Smooth muscle cell (in vitro differentiated cells): ENCODE results near the gene SLC5A10. TPM values are rescaled to one million over a fixed set of nuclear protein-coding genes. Genes with fewer than 3 reads are reported as not detected.
"Not testable (repeated sequence)": the region's sequence is repeated elsewhere in the genome, so short reads cannot be mapped to it uniquely, and the experiment has no call there.

Experiments used
- DNase-seq: peaks from one replicate; lab custom pipeline; 2025; ENCODE audit not compliant: unreplicated experiment; lab: John Stamatoyannopoulos, UW
- H2AFZ ChIP-seq: fragments of 200-600 bp; sonication (generic); 2 replicates; pipeline ENCODE4 v1.6.0; 2016; ENCODE audit warnings: antibody characterized with exemption, low read depth, mild to moderate bottlenecking
- H3F3A ChIP-seq: fragments of 200-600 bp; sonication (generic); 2 replicates; pipeline ENCODE4 v1.6.0; 2017; ENCODE audit warnings: antibody characterized with exemption, low read depth
- H3K27ac ChIP-seq: fragments of 200-600 bp; sonication (generic); 2 replicates; pipeline ENCODE4 v1.5.1; 2016; ENCODE audit warnings: low read depth, mild to moderate bottlenecking
- H3K27me3 ChIP-seq: fragments of 200-600 bp; sonication (generic); 2 replicates; pipeline ENCODE4 v1.6.1; 2016; ENCODE audit warnings: low read depth, mild to moderate bottlenecking
- H3K36me3 ChIP-seq: fragments of 200-600 bp; sonication (generic); 2 replicates; pipeline ENCODE4 v1.5.1; 2016; ENCODE audit warnings: low read depth
- H3K4me1 ChIP-seq: fragments of 200-600 bp; sonication (generic); 2 replicates; pipeline ENCODE4 v1.5.1; 2016; ENCODE audit warnings: low read depth
- H3K4me2 ChIP-seq: fragments of 200-600 bp; sonication (generic); 2 replicates; pipeline ENCODE4 v1.6.0; 2016; ENCODE audit warnings: mild to moderate bottlenecking
- H3K4me3 ChIP-seq: fragments of 200-600 bp; sonication (generic); 2 replicates; pipeline ENCODE4 v1.5.1; 2016; ENCODE audit warnings: mild to moderate bottlenecking
- H3K79me2 ChIP-seq: fragments of 200-600 bp; sonication (generic); 2 replicates; pipeline ENCODE4 v1.6.0; 2016; ENCODE audit warnings: low read depth, mild to moderate bottlenecking
- H3K9ac ChIP-seq: fragments of 200-600 bp; sonication (generic); 2 replicates; pipeline ENCODE4 v1.6.0; 2016; ENCODE audit warnings: low read depth
- H3K9me3 ChIP-seq: fragments of 200-600 bp; sonication (generic); replicated peaks from 2 replicates; pipeline ENCODE4 v1.5.1; 2016; ENCODE audit warnings: low read depth
- H4K20me1 ChIP-seq: fragments of 200-600 bp; sonication (generic); 2 replicates; pipeline ENCODE4 v1.6.0; 2016; ENCODE audit warnings: low read depth
- CTCF ChIP-seq: fragments of 200-600 bp; sonication (generic); IDR thresholded peaks from 2 replicates; pipeline ENCODE4 v1.5.1; 2017; ENCODE audit warnings: borderline replicate concordance, mild to moderate bottlenecking, antibody characterized with exemption; ENCODE audit not compliant: insufficient read depth, poor library complexity, severe bottlenecking
- WGBS: methylation state at CpG from one replicate; pipeline ENCODE4 v1.1.7; 2016; ENCODE audit warnings: low lambda C conversion rate; 5-methylcytosine and 5-hydroxymethylcytosine counted together
- polyA plus RNA-seq: library from polyadenylated mRNA; unstranded; fragments of >200 nt; fragmentation: Nextera tagmentation; extraction: Ambion mirVana; gene quantifications from 2 replicates; pipeline ENCODE4 v1.2.1, GENCODE V29; 2016
- total RNA-seq: library from RNA; depleted of rRNA; stranded (reverse); fragments of >200 nt; gene quantifications from 2 replicates; pipeline ENCODE4 v1.2.3, GENCODE V29; 2014

Gene SLC5A10
- total and polyA plus RNA-seq, 2 experiments from 2014 or later, result not detected

- H2AFZ ChIP-seq, result no peak overlapping the region
- H4K20me1 ChIP-seq, result no peaks in the 10 kb centered on the region
- H3K9ac ChIP-seq, result no peak overlapping the region
- 87% methylated on average over 22 of the region's 22 CpGs for WGBS
- no peak overlapping the region for H3K4me2 ChIP-seq
- no peaks in the 10 kb centered on the region for H3F3A ChIP-seq
- H3K79me2 ChIP-seq, result no peaks in the 10 kb centered on the region
- H3K27ac ChIP-seq, result no peak overlapping the region
- DNase-seq, result no peak
- no peaks in the 10 kb centered on the region for H3K36me3 ChIP-seq
- no peak for TF ChIP-seq CTCF
- H3K9me3 ChIP-seq, result no peaks in the 10 kb centered on the region
- H3K4me1 ChIP-seq, result no peaks in the 10 kb centered on the region
- H3K27me3 ChIP-seq, result no peaks in the 10 kb centered on the region
- H3K4me3 ChIP-seq, result no peak overlapping the region
Observed at GRCh38 chr17:19024101-19025078, 72.4 kb downstream of the SLC5A10 start.

DNA sequence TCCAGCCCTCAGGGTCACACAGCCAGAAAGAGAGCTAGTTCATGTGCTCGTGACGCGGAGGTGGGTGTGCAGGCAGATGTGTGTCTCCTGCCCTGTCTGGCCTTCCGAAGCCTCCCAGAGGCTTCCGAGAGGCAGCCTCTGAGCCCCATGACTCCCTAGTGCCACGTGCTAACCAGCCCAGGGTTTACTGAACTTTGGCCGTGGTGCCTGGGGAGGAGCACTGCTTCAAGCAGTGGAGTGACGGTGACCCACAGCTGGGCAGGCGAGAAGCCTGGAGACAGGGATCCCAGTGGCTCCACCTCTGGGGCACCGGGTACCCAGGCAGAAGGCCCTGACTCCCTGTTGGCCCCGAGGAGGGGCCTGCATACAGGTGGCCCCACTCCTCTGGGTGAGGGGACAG lies 76.7 kb downstream of the SLC5A10 start:
- not testable (repeated sequence) for H4K20me1 ChIP-seq, H2AFZ ChIP-seq, H3K9me3 ChIP-seq, H3K27ac ChIP-seq, H3K4me2 ChIP-seq, H3K79me2 ChIP-seq, H3K4me3 ChIP-seq, H3F3A ChIP-seq, DNase-seq, H3K4me1 ChIP-seq, H3K36me3 ChIP-seq, H3K9ac ChIP-seq, H3K27me3 ChIP-seq
- no CpG with 5 or more reads among the region's 11 CpGs for WGBS

- not testable (repeated sequence) for H3K36me3 ChIP-seq, H3K4me3 ChIP-seq, H3K9me3 ChIP-seq, H3K79me2 ChIP-seq, H3K27me3 ChIP-seq, DNase-seq, H2AFZ ChIP-seq, H3K9ac ChIP-seq, H3K4me1 ChIP-seq, H3K4me2 ChIP-seq, H3F3A ChIP-seq, H4K20me1 ChIP-seq, H3K27ac ChIP-seq
- WGBS, result no CpG with 5 or more reads among the region's 5 CpGs
Observed at GRCh38 chr17:19029740-19030139, 77.8 kb downstream of the SLC5A10 start.

DNA sequence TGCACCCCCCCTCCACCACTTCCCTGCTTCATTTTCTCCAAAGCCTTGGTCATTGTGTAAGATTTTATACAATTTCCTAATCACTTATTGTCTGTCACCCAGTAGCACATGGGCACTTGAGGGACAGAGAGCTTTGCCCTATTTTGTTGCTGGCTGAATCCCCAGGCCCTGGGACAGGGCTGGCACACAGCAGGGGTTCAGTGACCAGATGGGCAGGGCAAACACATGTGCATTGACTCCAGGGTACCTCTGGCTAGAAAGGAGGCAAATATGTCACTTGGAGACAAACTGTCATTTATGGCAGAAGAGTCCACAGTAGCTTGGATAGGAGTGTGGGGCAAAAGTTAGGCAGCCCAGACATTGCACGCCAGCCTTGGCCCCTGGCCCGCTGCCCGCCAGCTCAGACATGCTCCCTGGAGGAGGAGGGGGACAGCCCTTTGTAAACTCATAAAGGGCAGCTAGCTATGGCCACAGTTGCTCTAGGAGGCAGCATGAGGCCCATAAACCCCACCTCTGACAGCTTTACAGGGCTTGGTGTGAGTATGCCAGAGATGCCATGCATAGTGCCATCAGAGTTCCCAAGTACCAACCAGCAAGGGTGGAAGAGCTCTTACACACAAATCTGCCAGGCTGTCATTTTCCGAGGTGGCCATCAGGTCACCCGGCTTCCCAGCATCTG lies 78.9 kb downstream of the SLC5A10 start:
- H3K9me3 ChIP-seq, H2AFZ ChIP-seq, H3F3A ChIP-seq, H3K4me3 ChIP-seq, H3K27ac ChIP-seq, H3K36me3 ChIP-seq, DNase-seq, H4K20me1 ChIP-seq, H3K9ac ChIP-seq, H3K79me2 ChIP-seq, H3K4me2 ChIP-seq, H3K27me3 ChIP-seq, H3K4me1 ChIP-seq: not testable (repeated sequence)
- WGBS, result 100% methylated on average over 2 of the region's 5 CpGs

GRCh38 chr17:19031729-19032128 lies 79.8 kb downstream of the SLC5A10 start:
- not testable (repeated sequence) for H2AFZ ChIP-seq, H3K4me3 ChIP-seq, H3K9me3 ChIP-seq, H3F3A ChIP-seq, DNase-seq, H3K79me2 ChIP-seq, H3K4me2 ChIP-seq, H4K20me1 ChIP-seq, H3K9ac ChIP-seq, H3K27ac ChIP-seq, H3K4me1 ChIP-seq, H3K27me3 ChIP-seq, H3K36me3 ChIP-seq
- WGBS, result 40% methylated on average over 1 of the region's 4 CpGs
- peak; percentile 34 for TF ChIP-seq CTCF

GRCh38 chr17:19032377-19032988 lies 80.5 kb downstream of the SLC5A10 start:
- not testable (repeated sequence) for H3K9me3 ChIP-seq, H3K27ac ChIP-seq, H4K20me1 ChIP-seq, H3F3A ChIP-seq, H3K27me3 ChIP-seq, H3K4me2 ChIP-seq, DNase-seq, H3K4me3 ChIP-seq, H3K36me3 ChIP-seq, H3K9ac ChIP-seq, H2AFZ ChIP-seq, H3K4me1 ChIP-seq, H3K79me2 ChIP-seq
- WGBS, result no CpG with 5 or more reads among the region's 24 CpGs
